ENCODE data around the gene EPRS1.

EPRS1 gene

GRCh38 chr1:220012259-220012658 is 34.0 kb downstream of the EPRS1 start:
- TF ChIP-seq CTCF (IDR thresholded peaks at IDR 0.05; ENCODE audit: low read depth, low read length, missing control alignments) = no peak
- no peak overlapping the region for H3K4me3 ChIP-seq (ENCODE audit: low read depth, low read length)
- in situ Hi-C loops (cut with HindIII; ENCODE audit: low sequenced_read_pairs) = no loop called here
- no peak for DNase-seq (ENCODE audit: low read depth)

- no peak for DNase-seq (ENCODE audit: low read depth)
- in situ Hi-C loops (cut with HindIII; ENCODE audit: low sequenced_read_pairs) = no loop called here
- no peak overlapping the region for H3K4me3 ChIP-seq (ENCODE audit: low read depth, low read length)
- TF ChIP-seq CTCF (IDR thresholded peaks at IDR 0.05; ENCODE audit: low read depth, low read length, missing control alignments) = no peak
Observed at GRCh38 chr1:220011620-220012019, 34.7 kb downstream of the EPRS1 start.

GRCh38 chr1:220007438-220007837 is 38.9 kb downstream of the EPRS1 start:
- in situ Hi-C loops (cut with HindIII; ENCODE audit: low sequenced_read_pairs) = no loop called here
- no peak for DNase-seq (ENCODE audit: low read depth)
- no peak overlapping the region for H3K4me3 ChIP-seq (ENCODE audit: low read depth, low read length)
- no peak for TF ChIP-seq CTCF (IDR thresholded peaks at IDR 0.05; ENCODE audit: low read depth, low read length, missing control alignments)

GRCh38 chr1:220005489-220005888 is 40.8 kb downstream of the EPRS1 start:
- in situ Hi-C loops (cut with HindIII; ENCODE audit: low sequenced_read_pairs) = no loop called here
- no peak for TF ChIP-seq CTCF (IDR thresholded peaks at IDR 0.05; ENCODE audit: low read depth, low read length, missing control alignments)
- DNase-seq (ENCODE audit: low read depth) = no peak
- H3K4me3 ChIP-seq (ENCODE audit: low read depth, low read length) = no peak overlapping the region

GRCh38 chr1:220003610-220004299 is 42.5 kb downstream of the EPRS1 start:
- DNase-seq (ENCODE audit: low read depth) = no peak
- TF ChIP-seq CTCF (IDR thresholded peaks at IDR 0.05; ENCODE audit: low read depth, low read length, missing control alignments) = no peak
- in situ Hi-C loops (cut with HindIII; ENCODE audit: low sequenced_read_pairs) = no loop called here
- no peak overlapping the region for H3K4me3 ChIP-seq (ENCODE audit: low read depth, low read length)

GRCh38 chr1:220003015-220003414 is 43.3 kb downstream of the EPRS1 start:
- no peak for TF ChIP-seq CTCF (IDR thresholded peaks at IDR 0.05; ENCODE audit: low read depth, low read length, missing control alignments)
- in situ Hi-C loops (cut with HindIII; ENCODE audit: low sequenced_read_pairs) = no loop called here
- no peak for DNase-seq (ENCODE audit: low read depth)
- H3K4me3 ChIP-seq (ENCODE audit: low read depth, low read length) = no peak overlapping the region
